HG02588 (cell line): ENCODE measurements around the gene CCDC74A.
A peak's percentile ranks its signal among the peaks of the same experiment; 100 is the strongest.
"Not testable (repeated sequence)": the region's sequence is repeated elsewhere in the genome, so short reads cannot be mapped to it uniquely, and the experiment has no call there.

ENCODE experiments used
- ATAC-seq: cut with Tn5 transposase; IDR thresholded peaks from one replicate; pipeline ENCODE4 v1.9.1; 2021; ENCODE audit warnings: mild to moderate bottlenecking, moderate library complexity; ENCODE audit not compliant: unreplicated experiment

CCDC74A gene

DNA sequence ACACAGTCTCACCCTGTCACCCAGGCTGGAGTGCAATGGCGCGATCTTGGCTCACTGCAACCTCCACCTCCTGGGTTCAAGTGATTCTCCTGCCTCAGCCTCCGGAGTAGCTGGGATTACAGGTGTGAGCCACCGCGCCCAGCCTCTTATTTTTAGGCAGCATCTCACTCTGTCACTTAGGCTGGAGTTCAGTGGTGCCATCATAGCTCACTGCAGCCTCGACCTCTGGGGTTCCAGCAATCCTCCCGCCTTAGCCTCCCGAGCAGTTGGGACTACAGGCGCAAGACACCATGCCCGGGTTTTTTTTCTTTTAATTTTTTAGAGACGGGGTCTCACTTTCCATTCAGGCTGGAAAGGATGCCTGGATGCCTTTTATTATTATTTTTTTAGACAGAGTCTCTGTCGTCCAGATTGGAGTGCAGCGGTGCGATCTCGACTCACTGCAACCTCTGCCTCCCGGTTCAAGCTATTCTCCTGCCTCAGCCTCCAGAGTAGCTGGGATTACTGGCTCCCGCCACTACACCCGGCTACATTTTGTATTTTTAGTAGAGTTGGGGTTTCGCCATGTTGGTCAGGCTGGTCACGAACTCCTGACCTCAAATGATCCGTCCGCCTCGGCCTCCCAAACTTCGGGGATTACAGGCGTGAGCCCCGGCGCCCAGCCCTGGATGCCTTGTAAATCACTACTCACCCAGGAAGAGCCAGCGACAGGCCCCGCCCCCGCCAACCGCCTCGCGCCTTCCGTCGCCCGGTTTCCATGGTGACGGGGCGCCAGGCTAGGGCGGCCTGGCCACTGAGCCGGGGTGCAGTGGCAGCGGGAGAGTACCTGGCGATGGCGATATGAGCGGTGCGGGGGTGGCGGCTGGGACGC, at the start of gene CCDC74A:
CCDC74A (plus strand) TSS at position 758 of the 871 bp plus-strand sequence; CDS start at position 841, 83 bp downstream.
- peak; percentile 93 for ATAC-seq

DNA sequence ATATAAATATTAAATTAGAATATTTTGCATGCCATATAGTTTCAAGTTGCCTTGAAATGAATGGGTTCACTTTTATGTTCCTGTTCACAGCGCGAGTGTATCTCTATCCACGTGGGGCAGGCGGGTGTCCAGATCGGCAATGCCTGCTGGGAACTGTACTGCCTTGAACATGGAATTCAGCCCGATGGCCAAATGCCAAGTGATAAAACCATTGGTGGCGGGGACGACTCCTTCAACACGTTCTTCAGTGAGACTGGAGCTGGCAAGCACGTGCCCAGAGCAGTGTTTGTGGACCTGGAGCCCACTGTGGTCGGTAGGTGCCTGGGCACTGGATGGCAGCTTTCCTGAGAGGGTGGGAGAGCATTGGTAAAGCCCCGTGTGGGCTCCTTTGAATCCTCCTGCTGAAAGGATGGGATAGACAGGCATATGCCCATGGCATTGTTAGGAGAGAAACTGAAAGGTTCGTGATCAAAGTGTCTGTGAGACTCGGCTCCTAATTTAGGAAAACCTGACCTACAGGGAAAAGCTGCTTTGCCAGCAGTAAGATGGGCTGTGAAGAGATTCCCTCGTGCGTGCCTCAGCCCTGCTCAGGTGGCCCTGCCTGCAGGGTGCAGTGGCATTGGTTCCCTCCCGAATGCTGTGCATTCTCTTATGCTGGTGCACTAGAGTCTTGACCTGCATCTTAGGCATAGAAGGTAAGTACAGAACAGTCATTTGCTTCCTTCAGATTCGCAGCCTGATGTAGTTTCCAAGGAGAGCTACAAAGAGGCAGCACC, 49.4 kb upstream of the CCDC74A start:
- not testable (repeated sequence) for ATAC-seq

- not testable (repeated sequence) for ATAC-seq
These were observed 48.7 kb upstream of the CCDC74A start for GRCh38 chr2:131478850-131479461.

GRCh38 chr2:131480351-131480750, 47.3 kb upstream of the CCDC74A start:
- not testable (repeated sequence) for ATAC-seq

- not testable (repeated sequence) for ATAC-seq
These were observed 45.1 kb upstream of the CCDC74A start for GRCh38 chr2:131482506-131483155.

- ATAC-seq, result not testable (repeated sequence)
These were observed 43.5 kb upstream of the CCDC74A start for GRCh38 chr2:131483981-131484820.

DNA sequence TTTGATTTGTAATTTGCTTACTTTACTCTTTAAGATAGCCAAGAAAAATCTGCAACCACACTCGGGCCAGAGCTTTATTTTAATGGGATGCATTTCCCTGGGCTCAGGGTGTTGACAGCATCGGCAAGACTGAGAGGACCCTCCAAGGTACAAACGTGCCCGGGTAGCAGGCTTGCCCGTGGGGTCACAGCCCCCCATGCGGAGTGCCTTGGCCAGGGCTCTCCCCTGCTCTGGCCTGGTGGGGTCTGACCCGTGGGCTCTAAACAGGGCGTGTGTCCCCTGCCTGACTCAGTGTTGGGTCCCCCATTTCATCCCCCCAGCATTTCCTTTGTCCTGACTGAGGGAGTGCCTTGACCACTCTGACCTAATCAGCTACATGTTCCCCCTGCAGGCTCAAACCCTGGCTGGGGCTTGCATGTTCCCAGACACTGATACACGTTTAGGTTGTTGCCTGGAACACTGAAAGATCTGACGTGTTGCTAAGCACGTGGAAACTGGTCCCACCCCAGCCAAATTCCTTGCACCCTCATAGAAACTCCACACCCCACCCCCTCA, 42.7 kb upstream of the CCDC74A start:
- ATAC-seq, result not testable (repeated sequence)

DNA sequence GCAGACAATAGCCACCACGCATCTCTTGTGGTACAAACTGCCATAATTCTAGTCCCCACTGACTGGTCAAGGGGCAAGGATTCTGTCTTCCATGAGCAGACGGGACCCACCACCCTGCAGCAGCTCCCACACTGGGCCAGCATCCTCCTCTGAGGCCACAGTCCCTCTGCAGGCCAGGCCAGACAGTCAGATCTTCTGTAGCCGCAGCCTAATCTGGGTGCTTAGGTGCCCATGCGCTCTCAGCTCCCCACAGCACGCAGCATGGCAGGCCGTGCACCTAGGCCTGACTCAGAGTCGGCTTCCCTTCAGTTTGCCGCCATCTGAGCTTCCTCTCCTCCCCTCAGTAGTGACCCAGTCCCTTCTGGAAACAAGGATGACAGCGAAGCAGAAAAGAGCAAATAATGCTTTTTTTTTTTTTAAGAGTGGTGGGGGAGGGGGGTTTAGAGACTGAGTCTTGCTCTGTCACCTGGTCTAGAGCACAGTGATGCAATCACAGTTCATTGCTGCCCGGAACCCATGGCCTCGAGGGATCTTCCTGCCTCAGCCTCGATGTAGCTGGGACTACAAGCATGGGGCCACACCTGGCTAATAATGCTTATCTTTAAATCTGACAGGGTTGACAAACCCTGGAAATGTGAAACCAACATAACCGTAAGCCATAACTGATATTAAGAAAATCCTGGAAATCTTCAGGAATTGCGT, 41.3 kb upstream of the CCDC74A start:
- ATAC-seq, result not testable (repeated sequence)

DNA sequence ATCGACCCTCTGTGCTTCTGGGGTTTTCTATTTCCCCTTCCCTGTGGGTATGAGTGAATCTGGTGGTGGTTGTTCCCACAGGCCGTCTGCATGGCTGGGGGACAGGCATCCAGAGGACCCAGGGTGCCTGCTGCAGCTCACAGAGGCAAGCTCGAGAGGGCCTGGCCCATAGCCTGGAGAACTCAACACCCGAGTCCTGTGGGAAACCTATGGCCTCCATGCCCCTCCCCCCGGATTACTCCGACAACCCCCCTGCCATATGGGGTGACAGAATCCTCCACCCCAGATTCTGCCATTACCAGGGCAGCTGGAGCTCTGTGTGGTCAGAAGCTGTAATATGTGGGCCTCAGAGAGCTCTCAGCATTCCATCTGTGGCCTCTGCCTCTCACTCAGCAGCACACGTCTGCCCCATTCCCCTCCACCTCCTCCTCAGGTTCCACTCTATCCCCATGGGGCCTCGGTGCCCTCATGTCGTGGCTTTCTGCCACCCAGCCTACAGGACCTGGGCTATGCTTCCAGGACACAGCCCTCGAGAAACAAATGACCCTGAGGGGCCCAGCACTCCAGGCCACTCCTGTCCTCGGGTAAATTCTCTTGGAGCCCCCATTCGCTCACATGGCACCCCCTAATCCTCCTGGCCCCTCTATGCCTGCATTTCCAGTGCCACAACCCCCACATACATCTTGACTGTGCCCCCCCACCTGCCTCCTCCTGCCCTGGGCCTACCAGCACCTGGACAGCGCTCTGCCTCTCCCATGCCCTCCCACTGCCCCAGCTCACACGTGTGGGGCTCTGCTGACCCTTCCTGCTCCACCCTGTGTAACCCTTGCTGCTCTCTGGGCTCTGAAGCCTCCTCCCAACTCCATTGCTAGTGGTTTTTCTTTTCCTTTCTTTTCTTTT, 39.1 kb upstream of the CCDC74A start:
- no peak for ATAC-seq

DNA sequence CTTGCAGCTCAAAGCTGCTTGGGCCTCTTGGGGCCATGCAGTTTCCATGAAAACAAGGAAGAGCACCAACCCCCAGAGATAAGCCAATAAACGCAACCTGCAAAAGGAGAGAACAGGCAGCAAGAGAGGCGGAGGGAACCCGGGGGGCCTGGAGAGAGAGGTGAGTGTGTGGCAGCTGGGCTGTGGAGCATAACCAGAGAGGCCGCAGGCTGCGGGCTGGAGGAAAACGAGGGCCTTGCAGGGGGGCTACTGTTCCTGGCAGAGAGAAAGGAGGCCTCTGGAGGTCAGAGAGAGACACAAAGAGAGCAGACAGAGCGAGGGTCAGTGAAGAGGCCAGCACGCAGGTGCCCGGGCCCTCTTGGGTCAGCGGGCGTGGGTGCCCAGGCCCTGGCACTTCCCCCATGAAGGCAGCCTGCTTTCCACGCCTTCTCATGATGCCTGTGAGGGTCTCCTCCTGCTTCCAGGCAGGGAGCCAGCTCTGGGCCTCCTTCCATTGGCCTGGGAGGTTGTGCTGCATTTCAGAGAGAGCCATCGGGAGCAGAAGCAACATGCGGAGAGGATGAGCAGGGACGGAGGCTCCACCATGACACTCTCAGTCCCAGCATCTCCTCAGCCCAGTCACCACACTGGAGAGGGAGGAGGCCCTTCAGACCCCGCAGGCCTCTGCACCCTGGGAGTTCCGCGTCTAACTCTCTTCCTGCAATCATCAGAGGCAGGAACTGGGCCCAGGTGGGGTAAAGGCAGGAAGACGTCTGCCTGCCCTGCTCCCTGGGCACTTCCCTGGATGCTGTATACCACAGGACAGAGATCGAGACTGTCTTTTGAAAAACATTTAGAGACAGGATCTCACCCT, 36.8 kb upstream of the CCDC74A start:
- not testable (repeated sequence) for ATAC-seq

DNA sequence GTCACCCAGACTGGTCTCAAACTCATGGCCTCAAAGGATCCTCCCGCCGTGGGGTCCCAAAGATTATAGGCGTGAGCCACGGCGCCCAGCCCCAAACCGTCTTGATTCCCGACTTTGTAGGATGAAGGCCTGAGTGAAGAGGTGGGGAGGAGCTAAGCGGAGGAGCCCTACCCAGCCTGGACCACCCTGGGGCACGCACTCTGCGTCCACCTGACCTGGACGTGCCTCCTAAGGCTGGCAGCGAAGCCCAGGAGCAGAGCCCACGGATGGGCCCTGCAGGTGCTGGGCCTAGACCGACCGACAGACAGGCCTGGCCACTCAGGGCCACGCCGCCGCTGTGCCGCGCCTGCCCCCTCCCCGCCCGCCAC, 36.2 kb upstream of the CCDC74A start:
- not testable (repeated sequence) for ATAC-seq

DNA sequence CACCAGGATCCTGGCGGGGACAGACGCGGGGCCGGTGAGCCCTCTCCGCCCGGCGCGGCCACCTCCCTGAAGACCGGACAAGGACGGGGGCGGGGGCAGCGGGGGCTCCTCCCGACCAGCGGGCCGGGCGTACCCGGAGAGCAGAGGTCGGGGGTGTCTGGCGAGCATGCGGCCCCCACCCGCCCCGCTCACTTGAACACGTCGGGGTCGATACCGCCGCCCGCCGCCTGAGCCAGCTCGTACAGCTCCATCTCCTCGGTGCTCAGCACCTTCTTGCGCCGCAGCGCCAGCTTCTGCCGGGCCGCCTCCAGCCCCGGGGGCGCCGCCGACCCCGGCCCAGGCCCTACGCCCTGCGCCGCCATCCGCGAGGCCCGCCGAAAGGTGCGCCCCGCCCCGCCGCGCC, 35.7 kb upstream of the CCDC74A start, which contains the start of gene MZT2A:
MZT2A (minus strand) TSS at position 383 of the 403 bp plus-strand sequence; CDS start at position 362, 21 bp downstream.
- ATAC-seq, result peak; percentile 12

DNA sequence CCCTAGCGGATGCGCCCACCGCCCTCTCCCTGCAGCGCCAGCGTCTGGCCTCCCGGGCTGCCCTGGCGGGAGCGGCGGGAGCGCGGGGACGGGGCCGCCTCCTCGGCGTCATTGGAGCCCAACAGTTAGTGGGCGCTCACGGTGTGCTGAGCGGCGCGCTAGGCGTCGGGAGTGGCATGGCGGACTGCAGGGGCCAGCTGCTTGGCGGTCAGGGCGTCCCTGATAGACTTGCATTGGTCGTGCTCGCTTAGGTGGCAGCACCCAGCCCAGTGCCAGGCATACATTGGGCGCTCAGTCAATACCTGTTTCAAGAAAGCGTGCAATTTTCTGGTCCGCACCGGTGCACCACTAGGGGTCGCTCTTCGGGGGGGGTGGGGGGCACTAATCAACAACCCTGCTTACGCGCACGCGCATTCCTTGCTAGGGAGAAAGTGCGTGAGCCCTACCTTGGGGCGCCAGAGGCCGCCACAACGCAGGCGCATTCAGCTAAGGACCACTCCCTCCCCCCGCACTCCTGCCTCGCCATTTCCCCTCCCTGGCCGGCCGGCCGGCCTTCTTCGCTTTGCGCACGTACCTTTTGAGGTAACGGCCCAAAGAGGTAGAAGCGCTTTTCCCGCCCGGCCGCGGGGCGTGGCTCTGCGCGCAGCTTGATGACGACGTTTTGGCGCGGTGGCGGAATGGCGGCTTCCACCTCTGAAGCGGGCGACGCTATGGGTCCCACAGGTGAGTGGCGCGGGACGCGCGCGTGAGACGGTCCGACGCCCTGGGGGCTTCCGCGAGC, 35.1 kb upstream of the CCDC74A start:
- ATAC-seq, result peak; percentile 67

- ATAC-seq, result peak; percentile 27
These were observed 34.3 kb upstream of the CCDC74A start for GRCh38 chr2:131493199-131493968.

DNA sequence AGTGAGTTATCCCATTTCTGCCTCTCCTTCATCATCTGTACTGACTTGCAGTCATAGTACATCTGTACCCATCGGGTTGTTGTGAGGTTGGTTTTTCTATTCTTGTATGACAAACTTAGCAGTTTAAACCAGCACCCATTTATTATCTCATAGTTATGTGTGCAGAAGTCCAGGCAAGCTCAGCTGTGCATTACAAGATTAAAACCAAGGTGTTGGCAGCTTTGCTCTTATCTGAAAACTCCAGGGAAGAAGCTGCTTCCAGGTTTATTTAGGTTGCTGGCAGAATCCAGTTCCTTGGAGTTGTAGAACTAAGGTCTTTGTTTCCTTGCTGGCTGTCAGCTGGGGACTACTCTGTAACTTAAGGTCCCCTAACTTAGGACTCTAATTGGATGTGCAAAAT, 32.2 kb upstream of the CCDC74A start:
- not testable (repeated sequence) for ATAC-seq
